HG02852 (cell line): ENCODE data around the gene NWD2.
"Not testable (repeated sequence)": the region's sequence is repeated elsewhere in the genome, so short reads cannot be mapped to it uniquely, and the experiment has no call there.

ENCODE experiments used
- ATAC-seq: cut with Tn5 transposase; IDR thresholded peaks from one replicate; pipeline ENCODE4 v1.9.1; 2021; ENCODE audit warnings: mild to moderate bottlenecking, moderate library complexity; ENCODE audit not compliant: unreplicated experiment

NWD2 gene

DNA sequence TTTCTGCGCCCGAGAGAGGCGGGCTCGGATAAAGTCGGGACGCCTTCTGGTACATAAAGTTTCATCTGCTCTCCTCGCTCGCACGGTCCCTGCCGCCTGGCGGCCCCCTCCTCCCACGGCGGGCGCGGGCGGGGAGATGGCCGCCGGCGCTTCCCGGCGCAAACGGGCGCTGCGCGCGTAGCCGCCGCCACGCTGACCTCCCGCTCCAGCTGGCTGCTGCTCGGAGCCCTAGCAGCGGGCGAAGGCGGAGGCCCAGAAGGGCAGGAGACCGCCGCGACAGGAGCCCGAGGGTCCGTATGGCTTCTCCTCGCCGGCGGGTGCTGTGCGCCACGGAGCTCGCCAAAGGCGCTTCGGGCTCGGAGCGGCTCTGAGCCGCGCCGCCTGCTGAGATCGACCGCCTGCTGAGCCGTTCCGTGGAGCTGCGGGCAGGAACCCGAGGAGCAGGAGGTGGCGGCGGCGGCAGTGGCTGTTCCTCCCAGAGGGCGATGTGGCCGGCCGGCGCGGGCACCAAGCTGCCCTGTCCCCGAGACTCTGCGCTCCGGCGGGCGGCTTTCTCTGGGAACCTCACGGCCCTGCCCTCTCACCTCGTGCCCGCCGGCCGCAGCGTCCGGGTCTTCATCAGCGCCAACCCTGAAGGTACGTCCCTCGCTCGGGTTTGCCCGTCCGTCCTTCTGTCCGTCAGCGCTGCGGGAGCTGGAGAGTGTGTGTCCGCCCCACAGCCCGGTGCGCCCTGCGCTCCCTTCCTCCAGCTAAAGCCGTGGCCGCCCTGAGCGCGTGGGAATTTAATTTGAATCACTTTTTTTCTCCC lies at the start of gene NWD2:
Gene NWD2, plus strand, starts transcription at position 161 of the 808 bp plus-strand sequence. Its CDS starts 325 bp downstream, at position 486.
- ATAC-seq: no peak

- no peak for ATAC-seq
Measured at GRCh38 chr4:37197899-37198298, 46.6 kb upstream of the NWD2 start.

DNA sequence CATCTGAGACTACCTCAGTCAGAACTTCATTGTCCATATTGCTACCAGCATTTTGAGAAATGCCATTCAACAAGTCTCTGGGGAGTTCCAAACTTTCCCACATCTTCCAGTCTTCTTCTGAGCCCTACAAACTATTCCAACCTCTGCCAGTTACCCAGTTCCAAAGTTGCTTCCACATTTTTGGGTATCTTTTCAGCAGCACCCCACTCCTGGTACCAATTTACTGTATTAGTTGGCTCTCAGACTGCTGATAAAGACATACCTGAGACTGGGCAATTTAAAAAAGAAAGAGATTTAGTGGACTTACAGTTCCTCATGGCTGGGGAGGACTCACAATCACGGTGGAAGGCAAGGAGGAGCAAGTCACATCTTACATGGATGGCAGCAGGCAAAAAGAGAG lies 39.8 kb upstream of the NWD2 start:
- ATAC-seq: not testable (repeated sequence)

DNA sequence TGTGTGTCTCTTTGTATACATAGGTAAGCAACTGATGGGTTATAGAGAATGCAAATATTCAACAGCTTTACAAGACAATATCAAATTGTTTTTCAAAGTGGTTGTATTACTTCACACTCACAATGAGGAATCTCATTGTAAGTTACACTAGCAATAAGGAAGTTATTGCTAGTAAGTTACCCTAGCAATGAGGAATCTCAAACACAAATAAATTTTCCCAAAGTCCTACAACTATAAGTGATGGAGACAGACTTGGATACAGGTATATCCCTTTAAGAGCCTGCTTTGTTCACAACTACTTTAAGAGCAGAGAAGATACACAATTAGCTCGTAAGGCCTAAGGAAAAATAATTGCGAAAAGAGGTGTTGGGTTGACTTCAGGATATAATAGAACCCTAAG lies 28.3 kb upstream of the NWD2 start:
- no peak for ATAC-seq

- no peak for ATAC-seq
Measured at GRCh38 chr4:37219242-37219641, 25.3 kb upstream of the NWD2 start.

- no peak for ATAC-seq
Measured at GRCh38 chr4:37219990-37220389, 24.6 kb upstream of the NWD2 start.

DNA sequence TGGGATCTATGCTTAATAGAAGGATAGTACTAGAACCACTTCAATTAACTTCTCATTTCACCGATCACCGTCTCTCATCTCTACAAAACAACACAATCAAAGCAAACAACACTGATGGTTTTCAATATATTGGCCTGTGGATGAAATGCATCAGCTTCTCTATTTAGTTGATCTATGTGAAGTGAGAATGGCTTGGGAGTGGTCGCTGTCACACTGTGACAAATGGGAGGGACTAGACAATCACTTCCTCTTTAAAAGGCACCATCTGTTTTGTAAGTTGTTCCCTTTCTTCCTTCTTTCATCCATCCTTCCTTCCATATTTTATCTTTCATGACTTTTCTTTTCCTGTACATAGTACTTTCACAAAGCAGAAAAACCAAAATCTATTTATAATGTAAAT lies 23.9 kb upstream of the NWD2 start:
- ATAC-seq: no peak

DNA sequence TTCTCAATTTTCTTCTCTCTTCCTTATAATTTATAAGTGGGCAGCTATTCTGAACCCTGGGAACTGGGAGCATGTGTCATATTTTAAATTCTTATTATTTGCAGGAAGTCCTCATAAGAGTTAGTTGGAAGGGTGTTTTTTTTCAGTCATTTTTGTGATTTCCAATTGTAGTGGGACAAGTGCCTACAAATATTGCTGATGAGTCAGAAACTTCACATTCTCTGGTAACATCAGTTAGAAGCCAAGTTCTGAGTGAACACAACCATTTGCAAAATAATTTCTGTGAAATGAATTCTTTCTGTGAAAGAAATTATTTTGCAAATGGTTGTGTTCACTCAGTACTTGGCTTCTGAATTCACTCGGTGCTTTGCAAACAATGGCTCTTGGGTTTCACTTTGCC lies 20.8 kb upstream of the NWD2 start:
- ATAC-seq: no peak

DNA sequence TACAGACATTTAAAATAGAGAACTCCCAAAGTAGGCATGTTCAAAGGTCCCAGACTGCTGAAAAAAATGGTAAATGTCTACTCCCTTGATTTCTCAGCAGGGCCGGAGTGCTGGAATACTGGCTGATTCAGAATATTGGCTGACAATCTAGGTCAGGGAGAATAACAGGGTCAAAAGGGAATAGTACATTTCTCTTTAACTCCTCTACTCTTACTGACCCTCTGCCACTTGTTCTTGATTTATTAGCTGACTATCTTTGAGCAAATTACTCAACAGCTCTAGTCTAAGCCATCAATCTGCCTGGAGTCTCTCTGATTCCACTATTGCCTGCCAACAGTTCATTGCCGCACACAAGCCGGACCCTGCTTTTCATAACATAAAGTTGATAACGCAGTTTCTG lies 19.7 kb upstream of the NWD2 start:
- ATAC-seq: no peak

DNA sequence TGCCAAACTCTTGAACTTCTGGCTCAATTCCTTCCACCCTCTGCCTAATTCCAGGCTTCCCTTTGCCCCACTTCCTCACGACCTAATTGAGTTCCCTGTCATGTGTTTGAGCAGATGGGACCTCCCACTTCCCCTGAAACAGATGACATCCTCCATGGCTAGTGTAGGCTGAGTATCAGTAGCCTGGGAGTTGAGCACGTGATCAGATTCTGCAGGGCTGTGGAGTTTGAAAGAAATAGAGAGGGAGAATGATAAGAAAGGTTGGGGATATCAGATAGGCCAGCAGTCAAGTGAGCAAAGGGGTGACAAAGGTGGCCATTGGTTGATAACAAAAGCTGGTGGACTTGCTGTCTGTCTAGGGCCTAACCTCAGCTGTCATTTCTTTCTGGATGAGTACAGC lies 18.8 kb upstream of the NWD2 start:
- ATAC-seq: no peak

GRCh38 chr4:37232315-37232714 lies 12.2 kb upstream of the NWD2 start:
- no peak for ATAC-seq

- peak; percentile 83 for ATAC-seq
Measured at GRCh38 chr4:37236165-37236564, 8.4 kb upstream of the NWD2 start.

DNA sequence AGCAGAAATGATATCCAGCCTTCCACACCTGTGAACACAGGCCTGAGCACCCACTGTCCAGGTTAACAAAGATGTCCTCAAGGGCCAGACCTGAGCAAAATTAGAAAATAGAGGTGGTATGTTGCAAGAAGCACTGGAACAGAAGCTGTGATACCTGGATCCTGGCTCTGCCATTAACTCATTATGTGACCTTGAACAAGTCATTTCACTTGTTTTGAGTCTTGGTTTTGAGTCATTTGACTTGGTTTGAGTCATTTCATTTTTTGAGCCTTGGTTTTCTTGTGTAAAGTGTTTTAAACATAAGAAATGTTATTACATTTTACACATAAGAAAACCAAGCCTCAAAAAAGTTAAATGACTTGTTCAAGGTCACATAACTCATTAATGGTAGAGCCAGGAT lies 2.9 kb upstream of the NWD2 start:
- peak; percentile 59 for ATAC-seq

DNA sequence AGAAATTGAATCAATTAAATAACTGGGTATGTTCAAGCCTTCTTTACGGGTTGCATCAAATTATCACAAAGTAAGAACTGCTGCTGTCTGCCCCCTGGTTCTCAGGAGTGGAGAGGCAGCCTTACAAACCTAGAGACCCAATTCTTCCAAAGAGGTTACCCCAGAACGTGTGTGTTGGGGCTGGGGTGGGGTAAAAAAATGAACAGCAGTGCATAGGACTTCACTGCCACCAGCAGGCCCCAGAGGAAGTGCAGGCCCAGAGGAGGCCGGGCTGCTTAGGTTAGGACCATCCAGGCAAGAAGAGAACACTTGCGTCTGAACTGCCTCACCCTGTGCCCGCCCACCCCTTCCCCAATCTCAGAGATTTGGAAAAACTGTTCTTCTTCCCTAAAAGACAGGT lies 1.5 kb upstream of the NWD2 start:
- ATAC-seq: no peak

- ATAC-seq: no peak
Measured at GRCh38 chr4:37243722-37244582, 591 bp upstream of the NWD2 start.

DNA sequence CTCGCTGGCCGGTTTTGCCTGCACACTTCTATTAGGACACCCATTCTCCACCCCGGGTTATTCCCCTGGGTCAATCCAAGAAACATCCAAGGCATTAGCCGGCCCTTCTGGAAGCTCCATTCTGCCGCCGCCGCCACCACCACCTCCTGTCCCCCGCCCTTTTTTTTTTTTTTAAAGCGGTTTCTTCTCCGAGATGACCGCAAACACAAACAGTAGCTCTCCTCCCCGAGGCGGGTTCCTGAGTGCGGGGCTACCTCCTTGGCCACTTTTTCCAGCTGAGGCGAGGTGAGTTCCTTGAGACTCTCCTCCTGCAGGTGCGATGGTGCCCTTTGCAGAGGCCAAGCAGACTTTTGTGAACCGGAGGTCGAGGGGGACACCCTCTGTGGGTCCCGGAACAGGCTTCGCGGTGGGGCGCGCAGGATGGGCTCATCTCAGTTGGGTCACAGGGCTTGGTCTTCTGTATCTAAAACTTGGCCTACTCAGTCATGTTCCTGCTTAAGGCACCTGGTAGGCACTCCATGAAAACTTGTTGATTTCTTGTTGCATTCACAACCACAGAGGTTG lies 930 bp downstream of the NWD2 start:
- no peak for ATAC-seq

DNA sequence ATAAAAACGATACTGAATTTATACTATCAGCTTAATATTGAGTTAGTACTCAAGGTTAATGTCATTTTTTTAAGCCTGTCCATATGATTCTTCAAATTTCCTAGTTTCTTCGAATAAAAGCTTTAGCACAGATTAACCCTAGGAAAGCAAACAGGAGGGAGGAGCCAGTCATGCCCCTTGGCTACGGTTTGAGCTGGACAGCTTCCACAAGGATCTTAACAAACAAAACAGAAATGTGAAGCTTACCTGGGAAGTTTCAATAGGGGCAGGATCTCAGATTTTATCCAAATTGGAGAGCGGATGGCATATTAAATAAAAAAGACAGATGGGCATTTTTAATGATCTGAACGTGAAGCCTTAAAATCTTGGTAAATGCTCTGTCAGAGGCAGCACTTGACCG lies 2.3 kb downstream of the NWD2 start:
- no peak for ATAC-seq

DNA sequence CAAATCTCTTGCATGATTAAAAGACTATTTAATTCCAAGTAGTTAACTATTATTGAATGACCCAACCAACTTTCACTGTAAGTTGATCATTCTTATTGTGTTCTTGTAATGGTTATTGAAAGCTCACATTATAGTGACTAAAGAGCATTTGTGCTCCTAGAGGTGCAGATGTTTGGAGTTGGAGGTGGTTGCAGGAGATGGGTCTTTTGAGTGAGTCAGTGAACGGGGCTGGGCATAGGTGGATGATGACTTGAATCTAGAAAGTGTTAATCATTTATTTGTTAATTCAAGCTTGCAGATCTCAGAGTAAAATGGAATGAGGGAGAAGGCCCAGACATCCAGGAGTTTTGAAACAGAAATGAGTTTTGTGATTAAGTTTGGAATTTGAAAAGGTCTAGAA lies 13.7 kb downstream of the NWD2 start:
- no peak for ATAC-seq

DNA sequence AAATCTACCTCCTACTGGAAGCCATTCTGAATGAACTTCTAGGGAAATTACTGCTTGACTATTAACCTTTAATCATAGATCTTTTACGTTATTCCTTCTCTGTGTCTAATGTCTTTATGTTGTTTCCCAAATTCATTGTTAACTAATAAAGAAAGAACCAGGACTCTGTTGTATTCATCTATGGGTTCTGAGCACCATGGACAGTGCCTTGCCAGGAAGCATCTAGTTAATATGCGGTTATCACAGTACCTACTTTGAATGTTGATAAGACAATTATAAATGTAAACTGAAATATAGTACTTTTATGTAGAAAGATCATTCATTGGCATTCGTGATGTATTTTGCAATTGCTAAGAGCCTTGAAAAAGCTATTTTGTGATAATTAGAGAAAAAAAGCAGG lies 23.8 kb downstream of the NWD2 start:
- ATAC-seq: no peak

DNA sequence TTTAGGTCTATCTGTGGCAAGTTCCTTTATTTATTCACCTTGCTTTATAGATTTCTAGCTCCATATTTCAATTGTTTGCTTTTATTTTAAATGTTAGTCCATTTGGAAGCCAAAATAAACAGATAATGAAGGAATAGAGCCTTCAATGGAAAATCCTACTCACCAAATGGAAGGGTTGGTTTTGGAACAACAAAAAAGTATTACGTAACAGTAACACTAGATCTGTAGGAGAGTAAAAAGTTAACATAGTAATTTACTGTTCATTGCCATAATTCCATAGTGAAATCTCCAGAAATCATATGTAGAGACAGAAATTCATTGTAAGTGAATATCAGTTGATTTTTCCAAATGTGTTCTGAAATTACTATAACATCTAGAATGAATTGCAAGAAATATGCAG lies 34.6 kb downstream of the NWD2 start:
- ATAC-seq: no peak

DNA sequence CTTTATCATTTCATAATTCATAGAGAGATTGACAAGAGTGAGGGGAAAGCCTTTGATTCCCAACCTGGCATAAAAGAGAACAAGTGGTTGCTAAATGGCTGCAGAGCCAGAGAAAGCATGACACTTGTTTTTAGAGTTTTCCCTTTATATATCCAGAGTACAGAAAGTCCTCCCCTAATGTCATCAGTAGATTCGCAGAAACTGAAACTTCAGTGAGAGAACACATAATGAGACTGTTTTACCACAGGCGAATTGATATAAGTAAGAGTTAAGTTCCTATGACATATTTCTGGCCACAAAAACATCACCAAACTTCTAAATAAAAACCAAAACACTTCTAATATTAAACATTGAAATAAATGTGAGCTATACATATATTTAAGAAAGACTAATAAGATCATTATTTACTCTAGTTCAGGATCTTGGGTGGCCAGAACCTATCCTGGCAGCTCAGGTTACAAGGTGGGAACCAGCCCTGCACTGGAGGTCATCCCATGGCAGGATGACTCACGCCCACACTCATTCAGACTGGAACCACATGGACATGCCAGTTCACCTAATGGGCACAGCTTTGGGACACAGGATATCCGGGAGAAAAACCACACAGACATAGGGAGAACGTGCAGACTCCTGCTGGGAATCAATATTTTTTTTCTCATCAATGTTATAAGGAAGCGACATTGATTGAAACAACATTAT lies 35.5 kb downstream of the NWD2 start:
- no peak for ATAC-seq
